KBM-7 (cell line): ENCODE measurements around the gene TAF11L13.
"Not testable (repeated sequence)": the region's sequence is repeated elsewhere in the genome, so short reads cannot be mapped to it uniquely, and the experiment has no call there.

Experiments
- DNase-seq: peaks from one replicate; pipeline ENCODE4 v3.0.0-alpha.2; 2015
- in situ Hi-C: fragments of 300-500 bp; cut with MboI; formaldehyde crosslinking; loops from 2 replicates; pipeline ENCODE4 v1.14.3; 2020; ENCODE audit warnings: low sequenced_read_pairs, low pct_unique_long_range_greater_than_20kb, mixed read lengths

TAF11L13 gene

DNA sequence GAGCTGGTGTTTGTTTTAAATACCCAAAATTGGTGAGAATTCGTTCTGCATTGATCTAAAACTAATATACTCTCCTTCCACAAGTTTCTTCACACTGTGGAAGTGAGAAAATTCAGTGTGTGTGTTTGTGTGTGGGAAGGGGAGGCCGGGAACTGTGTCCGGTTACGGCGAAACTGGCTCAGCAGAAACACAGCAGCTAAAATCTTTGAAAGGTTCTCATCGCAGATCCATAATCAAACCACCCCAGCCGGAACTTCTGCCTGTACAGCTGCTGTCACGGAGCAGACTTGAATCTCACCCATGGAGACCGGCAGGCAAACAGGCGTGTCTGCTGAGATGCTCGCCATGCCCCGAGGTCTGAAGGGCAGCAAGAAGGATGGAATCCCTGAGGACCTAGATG, at the start of gene TAF11L13:
TSS of gene TAF11L13 (plus strand) at position 301 of the 400 bp plus-strand sequence.
- DNase-seq, in situ Hi-C loops: not testable (repeated sequence)

DNA sequence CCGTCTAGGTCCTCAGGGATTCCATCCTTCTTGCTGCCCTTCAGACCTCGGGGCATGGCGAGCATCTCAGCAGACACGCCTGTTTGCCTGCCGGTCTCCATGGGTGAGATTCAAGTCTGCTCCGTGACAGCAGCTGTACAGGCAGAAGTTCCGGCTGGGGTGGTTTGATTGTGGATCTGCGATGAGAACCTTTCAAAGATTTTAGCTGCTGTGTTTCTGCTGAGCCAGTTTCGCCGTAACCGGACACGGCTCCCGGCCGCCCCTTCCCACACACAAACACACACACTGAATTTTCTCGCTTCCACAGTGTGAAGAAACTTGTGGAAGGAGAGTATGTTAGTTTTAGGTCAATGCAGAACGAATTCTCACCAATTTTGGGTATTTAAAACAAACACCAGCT, 46.2 kb upstream of the TAF11L13 start, which contains the start of gene TAF11L7:
TSS of gene TAF11L7 (minus strand) at position 101 of the 400 bp plus-strand sequence.
- DNase-seq, in situ Hi-C loops: not testable (repeated sequence)

DNA sequence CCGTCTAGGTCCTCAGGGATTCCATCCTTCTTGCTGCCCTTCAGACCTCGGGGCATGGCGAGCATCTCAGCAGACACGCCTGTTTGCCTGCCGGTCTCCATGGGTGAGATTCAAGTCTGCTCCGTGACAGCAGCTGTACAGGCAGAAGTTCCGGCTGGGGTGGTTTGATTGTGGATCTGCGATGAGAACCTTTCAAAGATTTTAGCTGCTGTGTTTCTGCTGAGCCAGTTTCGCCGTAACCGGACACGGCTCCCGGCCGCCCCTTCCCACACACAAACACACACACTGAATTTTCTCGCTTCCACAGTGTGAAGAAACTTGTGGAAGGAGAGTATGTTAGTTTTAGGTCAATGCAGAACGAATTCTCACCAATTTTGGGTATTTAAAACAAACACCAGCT, 41.0 kb upstream of the TAF11L13 start, which contains the start of gene TAF11L8:
TSS of gene TAF11L8 (minus strand) at position 101 of the 400 bp plus-strand sequence.
- in situ Hi-C loops, DNase-seq: not testable (repeated sequence)

DNA sequence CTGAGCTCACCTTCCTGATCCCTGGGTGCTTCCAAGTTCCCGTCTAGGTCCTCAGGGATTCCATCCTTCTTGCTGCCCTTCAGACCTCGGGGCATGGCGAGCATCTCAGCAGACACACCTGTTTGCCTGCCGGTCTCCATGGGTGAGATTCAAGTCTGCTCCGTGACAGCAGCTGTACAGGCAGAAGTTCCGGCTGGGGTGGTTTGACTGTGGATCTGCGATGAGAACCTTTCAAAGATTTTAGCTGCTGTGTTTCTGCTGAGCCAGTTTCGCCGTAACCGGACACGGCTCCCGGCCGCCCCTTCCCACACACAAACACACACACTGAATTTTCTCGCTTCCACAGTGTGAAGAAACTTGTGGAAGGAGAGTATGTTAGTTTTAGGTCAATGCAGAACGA, 37.6 kb upstream of the TAF11L13 start, which contains the start of gene TAF11L9:
TSS of gene TAF11L9 (minus strand) at position 140 of the 400 bp plus-strand sequence.
- DNase-seq, in situ Hi-C loops: not testable (repeated sequence)

DNA sequence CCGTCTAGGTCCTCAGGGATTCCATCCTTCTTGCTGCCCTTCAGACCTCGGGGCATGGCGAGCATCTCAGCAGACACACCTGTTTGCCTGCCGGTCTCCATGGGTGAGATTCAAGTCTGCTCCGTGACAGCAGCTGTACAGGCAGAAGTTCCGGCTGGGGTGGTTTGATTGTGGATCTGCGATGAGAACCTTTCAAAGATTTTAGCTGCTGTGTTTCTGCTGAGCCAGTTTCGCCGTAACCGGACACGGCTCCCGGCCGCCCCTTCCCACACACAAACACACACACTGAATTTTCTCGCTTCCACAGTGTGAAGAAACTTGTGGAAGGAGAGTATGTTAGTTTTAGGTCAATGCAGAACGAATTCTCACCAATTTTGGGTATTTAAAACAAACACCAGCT, 34.2 kb upstream of the TAF11L13 start, which contains the start of gene TAF11L10:
TSS of gene TAF11L10 (minus strand) at position 101 of the 400 bp plus-strand sequence.
- in situ Hi-C loops, DNase-seq: not testable (repeated sequence)

DNA sequence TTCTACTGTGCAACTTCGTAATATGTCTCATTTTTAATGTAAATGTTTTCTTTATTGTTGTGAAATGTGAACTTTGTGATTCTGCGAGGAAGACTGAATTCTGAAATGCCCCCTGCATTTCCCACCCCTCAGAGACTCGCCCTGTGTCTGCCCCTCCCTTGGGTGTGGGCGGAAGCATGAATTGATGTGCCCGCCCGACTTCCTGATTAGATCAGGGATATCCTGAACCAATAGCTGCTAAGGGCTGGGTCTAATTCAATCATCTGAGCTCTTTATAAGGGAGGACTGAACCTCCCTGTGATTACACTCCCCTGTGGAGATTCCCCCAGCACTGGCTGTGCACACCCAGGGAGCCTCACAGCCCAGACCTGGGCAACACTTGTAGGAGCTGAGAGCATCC, 28.0 kb upstream of the TAF11L13 start, which contains the start of gene TAF11L11:
TSS of gene TAF11L11 (plus strand) at position 304 of the 400 bp plus-strand sequence.
- DNase-seq, in situ Hi-C loops: not testable (repeated sequence)

DNA sequence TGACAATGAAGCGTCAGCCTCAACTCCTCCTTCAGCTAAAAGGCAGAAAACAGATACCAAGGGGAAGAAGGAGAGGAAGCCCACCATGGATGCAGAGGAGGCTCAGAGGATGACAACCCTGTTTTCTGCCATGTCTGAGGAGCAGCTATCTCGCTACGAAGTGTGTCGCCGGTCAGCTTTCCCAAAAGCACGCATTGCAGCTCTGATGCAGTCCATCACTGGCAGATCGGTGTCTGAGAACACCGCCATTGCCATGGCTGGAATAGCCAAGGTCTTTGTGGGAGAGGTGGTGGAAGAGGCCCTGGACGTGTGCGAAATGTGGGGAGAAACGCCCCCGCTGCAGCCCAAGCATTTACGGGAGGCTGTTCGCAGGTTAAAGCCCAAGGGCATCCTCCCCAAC, 26.9 kb upstream of the TAF11L13 start:
- in situ Hi-C loops, result no loop called here

DNA sequence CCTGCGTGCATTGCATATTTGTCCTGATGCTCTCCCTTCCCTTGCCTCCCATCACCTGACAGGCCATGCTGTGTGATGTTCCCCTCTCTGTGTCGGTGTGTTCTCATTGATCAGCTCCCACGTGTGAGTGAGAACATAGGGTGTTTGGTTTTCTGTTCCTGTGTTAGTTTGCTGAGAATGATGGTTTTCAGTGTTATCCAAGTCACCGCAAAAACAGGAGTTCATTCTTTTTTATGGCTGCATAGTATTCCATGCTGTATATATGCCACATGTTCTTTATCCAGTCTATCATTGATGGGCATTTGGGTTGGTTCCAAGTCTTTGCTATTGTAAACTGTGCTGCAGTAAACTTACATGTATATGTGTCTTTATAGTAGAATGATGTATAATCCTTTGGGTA, 24.4 kb upstream of the TAF11L13 start:
- DNase-seq, in situ Hi-C loops: not testable (repeated sequence)

More for the DNA sequence above, 26.9 kb upstream of the TAF11L13 start:
- no peak for DNase-seq

DNA sequence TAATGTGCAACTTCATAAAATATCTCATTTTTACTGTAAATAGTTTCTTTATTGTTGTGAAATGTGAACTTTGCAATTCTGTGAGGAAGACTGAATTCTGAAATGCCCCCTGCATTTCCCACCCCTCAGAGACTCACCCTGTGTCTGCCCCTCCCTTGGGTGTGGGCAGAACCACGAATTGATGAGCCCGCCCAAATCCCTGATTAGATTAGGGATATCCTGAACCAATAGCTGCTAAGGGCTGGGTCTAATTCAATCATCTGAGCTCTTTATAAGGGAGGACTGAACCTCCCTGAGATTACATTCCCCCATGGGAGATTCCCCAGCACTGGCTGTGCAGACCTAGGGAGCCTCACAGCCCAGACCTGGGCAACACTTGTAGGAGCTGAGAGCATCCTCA, 21.8 kb upstream of the TAF11L13 start, which contains the start of gene TAF11L12:
TSS of gene TAF11L12 (plus strand) at position 301 of the 400 bp plus-strand sequence.
- in situ Hi-C loops, DNase-seq: not testable (repeated sequence)

DNA sequence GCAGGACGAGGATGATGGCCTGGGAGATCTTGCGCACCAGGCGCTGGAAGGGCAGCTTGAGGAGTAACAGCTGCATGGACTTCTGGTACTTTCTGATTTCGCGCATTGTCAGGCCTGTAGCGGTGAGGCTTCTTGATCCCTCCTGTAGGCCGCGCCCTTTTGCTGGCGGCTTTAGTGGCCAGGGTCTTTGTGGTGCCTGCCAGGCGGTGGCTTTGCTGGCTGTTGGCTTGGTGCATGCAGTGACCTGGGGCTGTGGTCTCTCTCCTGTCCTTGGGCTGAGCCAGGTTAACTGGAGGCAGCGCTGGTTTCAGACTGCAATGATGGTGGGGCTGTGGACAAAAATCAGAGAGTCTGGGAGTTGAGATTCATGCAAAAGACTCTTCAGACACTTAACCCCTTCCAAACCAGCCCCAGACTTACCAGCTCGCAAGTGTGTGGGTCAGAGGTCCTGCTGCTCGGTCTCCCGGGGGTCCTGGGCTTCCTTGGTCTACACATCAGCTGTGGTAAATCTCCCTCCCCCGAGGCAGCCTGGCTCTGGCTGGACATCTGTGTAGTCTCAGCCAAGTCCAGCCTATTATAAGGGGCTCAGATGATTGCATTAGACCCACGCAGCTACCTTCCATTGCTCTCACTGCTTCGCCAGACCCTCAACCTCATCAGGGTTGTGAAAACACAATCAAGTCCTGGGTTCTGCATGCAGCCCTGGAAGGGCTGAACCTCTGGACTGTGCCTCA, 16.8 kb upstream of the TAF11L13 start:
- in situ Hi-C loops, result no loop called here

DNA sequence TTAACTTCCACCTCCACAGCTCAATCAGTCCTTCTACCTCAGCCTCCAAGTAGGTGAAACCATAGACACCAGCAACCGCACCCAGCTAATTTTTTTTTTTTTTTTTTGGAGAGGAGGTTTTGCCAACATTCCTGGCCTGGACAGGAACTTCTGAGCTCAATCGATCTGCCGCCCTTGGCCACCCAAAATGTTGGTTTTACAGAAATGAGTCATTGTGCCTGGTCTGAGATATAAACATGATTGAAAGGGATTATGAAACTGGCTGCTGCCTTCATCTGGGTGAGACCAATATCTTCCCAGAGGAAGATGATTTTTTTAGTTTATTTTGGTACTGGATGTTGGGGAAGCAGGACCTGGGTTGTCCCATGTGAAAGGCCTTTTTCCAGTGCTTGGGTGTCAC, 12.5 kb upstream of the TAF11L13 start:
- in situ Hi-C loops, result no loop called here
- no peak for DNase-seq

More for the DNA sequence above, 16.8 kb upstream of the TAF11L13 start:
- DNase-seq, result no peak

DNA sequence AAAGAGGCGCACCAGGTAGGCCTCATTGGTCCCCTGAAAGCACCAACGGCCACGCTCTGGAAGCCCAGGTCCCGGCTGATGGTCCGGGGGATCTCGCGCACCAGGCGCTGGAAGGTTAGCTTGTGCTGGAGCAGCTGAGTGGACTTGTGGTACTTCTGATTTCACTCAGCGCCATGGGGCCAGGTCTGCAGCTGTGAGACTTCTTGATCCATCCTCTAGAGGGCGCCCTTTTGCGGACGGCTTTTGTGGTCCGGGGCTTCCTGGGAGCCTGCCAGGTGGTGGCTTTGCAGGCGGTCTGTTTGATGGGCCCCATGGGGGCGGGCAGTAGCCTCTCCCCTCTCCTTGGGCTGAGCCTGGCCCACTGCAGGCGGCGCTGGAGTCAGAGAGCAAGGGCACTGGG, 11.3 kb upstream of the TAF11L13 start:
- no peak for DNase-seq
- in situ Hi-C loops, result no loop called here

DNA sequence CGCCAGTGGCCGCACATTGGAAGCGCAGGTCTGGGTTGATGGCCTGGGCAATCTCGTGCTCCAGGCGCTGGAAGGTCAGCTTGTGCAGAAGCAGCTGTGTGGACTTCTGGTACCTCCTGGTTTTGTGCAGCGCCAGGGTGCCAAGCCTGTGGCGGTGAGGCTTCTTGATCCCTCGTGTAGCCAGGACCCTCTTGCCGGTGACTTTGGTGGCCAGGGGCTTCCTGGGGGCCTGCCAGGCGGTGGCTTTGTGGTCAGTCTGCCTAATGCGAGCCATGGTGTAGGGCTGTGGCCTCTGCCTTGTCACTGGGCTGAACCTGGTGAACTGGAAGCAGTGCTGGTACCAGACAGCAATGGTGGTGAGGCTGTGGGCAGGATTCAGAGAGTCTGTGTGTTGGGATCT, 6.2 kb upstream of the TAF11L13 start:
- in situ Hi-C loops, result no loop called here
- DNase-seq, result no peak

DNA sequence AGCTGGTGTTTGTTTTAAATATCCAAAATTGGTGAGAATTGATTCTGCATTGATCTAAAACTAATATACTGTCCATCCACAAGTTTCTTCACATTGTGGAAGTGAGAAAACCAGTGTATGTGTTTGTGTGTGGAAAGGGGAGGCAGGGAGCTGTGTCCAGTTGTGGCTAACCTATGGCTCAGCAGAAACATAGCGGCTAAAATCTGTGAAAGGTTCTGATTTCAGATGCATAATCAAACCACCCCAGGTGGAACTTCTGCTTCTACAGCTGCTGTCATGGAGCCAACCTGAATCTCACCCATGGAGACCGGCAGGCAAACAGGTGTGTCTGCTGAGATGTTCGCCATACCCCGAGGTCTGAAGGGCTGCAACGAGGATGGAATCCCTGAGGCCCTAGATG, 2.3 kb downstream of the TAF11L13 start, which contains the start of gene TAF11L14:
TSS of gene TAF11L14 (plus strand) at position 301 of the 400 bp plus-strand sequence.
- in situ Hi-C loops, result no loop called here
- no peak for DNase-seq

DNA sequence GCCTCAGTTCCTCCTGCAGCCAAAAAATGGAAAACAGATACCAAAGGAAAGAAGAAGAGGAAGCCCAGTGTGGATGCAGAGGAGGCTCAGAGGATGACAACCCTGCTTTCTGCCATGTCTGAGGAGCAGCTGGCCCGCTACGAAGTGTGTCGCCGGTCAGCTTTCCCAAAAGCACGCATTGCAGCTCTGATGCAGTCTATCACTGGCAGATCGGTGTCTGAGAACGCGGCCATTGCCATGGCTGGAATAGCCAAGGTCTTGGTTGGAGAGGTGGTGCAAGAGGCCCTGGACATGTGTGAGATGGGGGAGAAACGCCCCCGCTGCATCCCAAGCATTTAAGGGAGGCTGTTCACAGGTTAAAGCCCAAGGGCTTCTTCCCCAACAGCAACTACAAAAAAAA, 17.3 kb downstream of the TAF11L13 start:
- DNase-seq, in situ Hi-C loops: not testable (repeated sequence)

DNA sequence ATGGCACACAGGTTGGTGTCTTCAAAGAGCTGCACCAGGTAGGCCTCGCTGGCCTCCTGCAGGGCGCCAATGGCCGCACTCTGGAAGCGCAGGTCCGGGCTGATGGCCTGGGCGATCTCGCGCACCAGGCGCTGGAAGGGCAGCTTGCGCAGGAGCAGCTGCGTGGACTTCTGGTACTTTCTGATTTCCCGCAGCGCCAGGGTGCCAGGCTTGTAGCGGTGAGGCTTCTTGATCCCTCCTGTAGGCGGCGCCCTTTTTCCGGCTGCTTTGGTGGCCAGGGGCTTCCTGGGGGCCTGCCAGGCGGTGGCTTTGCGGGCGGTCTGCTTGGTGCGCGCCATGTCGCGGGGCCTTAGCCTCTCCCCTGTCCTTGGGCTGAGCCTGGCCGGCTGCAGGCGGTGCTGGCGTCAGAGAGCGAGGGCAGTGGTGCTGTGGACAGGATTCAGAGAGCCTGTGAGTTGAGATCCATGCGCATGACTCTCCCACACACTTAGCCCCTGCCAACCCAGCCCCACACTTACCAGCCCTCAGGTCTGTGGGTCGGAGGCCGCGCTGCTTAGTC, 23.4 kb downstream of the TAF11L13 start:
- not testable (repeated sequence) for DNase-seq

DNA sequence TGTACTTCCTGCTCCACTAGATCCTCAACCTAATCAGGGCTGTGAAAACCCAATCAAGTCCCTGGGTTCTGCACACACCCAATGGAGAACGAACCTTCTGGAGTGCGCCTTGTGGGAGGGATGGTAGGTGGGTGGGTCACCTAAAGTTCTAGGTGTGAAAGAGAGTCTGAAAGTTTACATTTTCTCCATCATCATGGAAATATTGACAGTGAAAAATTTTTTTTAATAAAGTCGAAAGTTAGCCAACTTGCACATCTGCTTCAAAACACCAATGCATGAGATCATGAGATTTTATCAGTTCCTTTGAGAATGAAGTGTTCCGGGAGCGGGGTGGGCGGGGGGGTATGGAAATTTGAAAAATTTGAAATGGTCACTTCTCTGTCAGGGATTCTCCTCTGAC, 24.0 kb downstream of the TAF11L13 start:
- in situ Hi-C loops, result no loop called here
- DNase-seq, result no peak

More for the DNA sequence above, 23.4 kb downstream of the TAF11L13 start:
- in situ Hi-C loops, result not testable (repeated sequence)

DNA sequence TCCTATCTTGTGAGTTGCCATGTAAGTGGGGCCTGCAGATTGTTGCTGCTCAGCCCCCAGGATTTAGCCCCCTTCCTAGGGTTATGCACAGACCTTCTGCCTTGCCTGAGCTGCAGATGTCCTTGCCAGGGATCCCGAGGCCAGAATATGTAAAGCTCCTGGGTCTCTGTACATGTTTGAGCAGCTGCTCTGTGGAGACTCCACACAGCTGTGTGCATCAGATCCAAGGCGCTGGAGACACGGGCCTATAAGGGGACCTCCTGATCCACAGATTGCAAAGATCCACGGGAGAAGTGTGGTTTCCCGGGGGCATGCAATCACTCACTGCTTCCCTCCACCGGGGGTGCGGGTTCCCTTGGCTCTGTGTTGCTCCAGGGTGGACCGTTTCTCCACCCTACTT, 31.3 kb downstream of the TAF11L13 start:
- no peak for DNase-seq
- in situ Hi-C loops, result no loop called here

DNA sequence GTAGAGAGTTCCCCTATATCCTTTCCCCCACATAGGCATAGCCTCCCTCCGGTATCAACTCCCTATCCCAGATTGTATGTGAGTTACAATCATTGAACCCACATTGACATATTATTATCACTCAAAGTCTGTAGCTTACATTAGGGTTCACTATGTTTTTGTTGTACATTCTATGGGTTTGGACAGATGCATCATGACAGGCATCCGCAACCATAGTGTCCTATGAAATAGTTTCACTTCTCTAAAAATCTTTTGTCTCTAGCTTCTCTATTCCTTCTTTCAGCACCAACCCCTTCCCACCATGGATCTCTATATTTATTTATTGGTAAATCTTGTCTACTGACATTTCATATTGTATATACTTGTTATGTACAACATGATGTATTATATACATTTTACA, 33.9 kb downstream of the TAF11L13 start:
- in situ Hi-C loops, result no loop called here
- no peak for DNase-seq

DNA sequence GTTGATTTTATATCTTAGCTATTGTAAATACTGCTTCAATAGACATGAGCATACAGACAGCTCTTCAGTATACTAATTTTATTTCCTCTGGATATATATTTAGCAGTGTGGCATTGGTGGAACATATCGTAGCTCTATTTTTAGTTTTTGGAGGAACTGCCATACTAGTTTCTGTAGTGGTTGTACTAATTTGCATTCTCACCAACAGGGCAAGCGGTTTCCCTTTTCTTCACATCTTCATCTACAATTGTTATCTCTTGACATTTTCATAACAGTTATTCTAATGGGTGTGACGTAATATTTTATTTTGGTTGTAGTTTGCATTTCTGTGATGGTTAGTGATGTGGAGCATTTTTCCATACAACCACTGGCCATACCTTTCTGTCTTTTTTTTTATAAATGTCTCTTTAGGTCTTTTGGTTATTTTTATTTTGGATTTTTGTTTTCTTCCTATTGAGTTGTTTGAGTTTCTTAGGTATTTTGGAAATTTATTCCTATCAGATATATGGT, 34.9 kb downstream of the TAF11L13 start:
- in situ Hi-C loops, result no loop called here
- no peak for DNase-seq
